ENCODE measurements around the gene BMP6. TPM values are rescaled to one million over a fixed set of nuclear protein-coding genes. Genes with fewer than 3 reads are reported as not detected.

BMP6 gene
- total RNA-seq, 4 donors from 2014 or later, result 4.8 to 8.8 (median 7.3) TPM

DNA sequence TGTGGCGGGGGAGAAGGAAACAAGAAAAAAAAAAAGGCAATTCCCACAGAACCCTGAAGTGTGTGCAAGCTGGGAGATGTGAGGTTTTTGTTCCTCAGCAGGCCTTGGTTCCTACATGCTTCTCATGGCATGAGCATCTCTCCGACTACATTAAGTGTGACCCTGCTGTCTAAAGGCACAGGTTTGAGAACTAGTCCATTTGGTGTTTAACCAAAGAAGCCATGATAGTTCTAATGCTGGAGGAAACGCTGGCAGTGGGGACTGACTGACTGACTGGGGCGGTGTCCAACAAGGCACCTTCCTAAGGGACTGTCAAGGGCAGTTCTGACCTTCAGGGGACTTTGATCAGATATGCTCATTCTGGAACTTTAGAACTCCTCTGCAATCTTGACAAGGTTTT, 180.8 kb downstream of the BMP6 start:
- no peak for DNase-seq (ENCODE audit: low spot score in 2 of 2)
- 77 to 85% methylated on average over 4 of the region's 4 CpGs for whole genome bisulfite sequencing, 2 donors
- TF ChIP-seq EP300 (IDR thresholded peaks at IDR 0.05) (no peak), POLR2A (IDR thresholded peaks at IDR 0.05) (no peak)
- TF ChIP-seq, protein P1, sequence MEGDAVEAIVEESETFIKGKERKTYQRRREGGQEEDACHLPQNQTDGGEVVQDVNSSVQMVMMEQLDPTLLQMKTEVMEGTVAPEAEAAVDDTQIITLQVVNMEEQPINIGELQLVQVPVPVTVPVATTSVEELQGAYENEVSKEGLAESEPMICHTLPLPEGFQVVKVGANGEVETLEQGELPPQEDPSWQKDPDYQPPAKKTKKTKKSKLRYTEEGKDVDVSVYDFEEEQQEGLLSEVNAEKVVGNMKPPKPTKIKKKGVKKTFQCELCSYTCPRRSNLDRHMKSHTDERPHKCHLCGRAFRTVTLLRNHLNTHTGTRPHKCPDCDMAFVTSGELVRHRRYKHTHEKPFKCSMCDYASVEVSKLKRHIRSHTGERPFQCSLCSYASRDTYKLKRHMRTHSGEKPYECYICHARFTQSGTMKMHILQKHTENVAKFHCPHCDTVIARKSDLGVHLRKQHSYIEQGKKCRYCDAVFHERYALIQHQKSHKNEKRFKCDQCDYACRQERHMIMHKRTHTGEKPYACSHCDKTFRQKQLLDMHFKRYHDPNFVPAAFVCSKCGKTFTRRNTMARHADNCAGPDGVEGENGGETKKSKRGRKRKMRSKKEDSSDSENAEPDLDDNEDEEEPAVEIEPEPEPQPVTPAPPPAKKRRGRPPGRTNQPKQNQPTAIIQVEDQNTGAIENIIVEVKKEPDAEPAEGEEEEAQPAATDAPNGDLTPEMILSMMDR (IDR thresholded peaks at IDR 0.05), result no peak
- H3K4me3 ChIP-seq, result no peak overlapping the region
- no peak overlapping the region for H3K27ac ChIP-seq
- no peaks in the 10 kb centered on the region for H3K9me3 ChIP-seq
- H3K4me1 ChIP-seq, result peaks cover 0 to 47% (median 8%) of the 10 kb centered on the region in 4 donors
- H3K36me3 ChIP-seq, result peaks cover 0 to 30% (median 15%) of the 10 kb centered on the region in 3 donors
- H3K27me3 ChIP-seq, result no peaks in the 10 kb centered on the region

DNA sequence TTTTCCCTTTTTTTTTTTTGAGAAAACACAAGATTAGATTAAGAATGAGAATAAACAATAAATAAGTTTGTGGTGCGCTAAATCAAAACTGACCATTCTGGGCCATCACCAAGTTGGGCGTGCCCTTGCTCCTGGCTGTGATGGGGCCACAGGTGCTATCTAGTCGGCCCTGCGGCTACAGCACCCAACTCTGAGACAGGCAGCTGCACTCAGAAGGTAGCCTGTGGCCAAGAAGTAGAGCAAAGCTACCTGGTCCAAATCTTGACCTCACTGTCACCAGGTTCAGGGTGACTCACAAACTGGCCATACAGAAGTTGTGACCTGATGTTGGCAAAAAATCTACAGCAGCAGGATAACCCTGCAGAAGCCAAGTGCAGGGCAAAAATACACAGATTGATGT, 181.3 kb downstream of the BMP6 start:
- Histone ChIP-seq H3K27ac (no peak overlapping the region), H3K9me3 (no peaks in the 10 kb centered on the region), H3K36me3 (peaks cover 0 to 26% (median 13%) of the 10 kb centered on the region in 3 donors), H3K4me1 (peaks cover 0 to 47% (median 8%) of the 10 kb centered on the region in 4 donors), H3K4me3 (no peak overlapping the region), H3K27me3 (no peaks in the 10 kb centered on the region)
- WGBS, 2 donors, result 91 to 92% methylated on average over 4 of the region's 4 CpGs
- DNase-seq (ENCODE audit: low spot score in 2 of 2), result no peak
- no peak for TF ChIP-seq POLR2A (IDR thresholded peaks at IDR 0.05)
- TF ChIP-seq EP300 (IDR thresholded peaks at IDR 0.05), result no peak
- TF ChIP-seq, protein P1 (IDR thresholded peaks at IDR 0.05), result no peak

DNA sequence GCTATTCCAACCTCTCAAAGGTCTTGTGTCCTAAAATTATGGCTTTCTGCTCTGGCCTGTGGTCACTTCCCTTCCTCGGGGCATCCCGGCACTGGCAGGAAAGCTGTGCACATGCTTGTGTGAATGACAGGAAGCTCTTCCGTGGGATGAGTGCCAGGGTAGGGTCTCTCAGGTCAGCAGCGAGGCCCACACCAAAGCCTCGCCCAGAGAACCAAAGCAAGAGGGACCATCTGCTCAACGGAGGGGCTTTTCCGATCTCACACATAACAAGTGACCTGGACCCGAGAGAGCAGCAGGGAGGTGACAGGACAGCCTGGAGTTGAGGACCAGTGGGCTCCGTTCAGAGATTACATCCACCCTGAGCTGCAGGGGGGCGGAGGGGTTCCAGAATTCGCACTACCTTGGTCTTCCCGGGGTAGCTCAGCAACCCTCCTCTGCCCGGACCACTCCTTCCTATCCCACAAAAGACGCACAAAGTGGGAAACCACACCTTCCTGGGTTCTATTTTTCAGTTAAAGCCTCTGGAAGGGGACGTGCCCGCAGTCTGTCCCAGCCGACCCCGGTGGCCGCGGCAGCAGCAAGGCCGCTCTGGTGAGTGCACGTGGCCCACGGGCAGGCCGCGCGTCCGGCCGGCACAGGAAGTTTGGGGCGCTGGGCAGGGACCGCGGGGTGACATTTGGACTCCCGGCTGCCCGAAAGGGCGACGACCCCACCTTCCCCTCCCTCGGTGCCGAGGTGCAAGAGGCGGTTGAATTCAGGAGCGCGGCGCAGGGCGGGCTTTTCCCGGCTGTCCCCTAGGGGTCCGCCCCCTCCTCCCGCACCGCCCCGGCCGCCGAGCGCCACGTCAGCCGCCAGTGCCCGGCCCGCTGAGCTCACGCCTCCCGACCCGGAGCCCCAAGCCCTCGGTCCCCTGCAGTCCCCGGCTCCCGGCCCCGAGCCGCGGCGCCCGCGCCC, 183.7 kb downstream of the BMP6 start:
- no peaks in the 10 kb centered on the region for H3K9me3 ChIP-seq
- peaks cover 0 to 2% (median 0%) of the 10 kb centered on the region in 3 donors for H3K36me3 ChIP-seq
- H3K4me1 ChIP-seq, result peaks cover 0 to 47% (median 8%) of the 10 kb centered on the region in 4 donors
- H3K4me3 ChIP-seq, result peak overlapping the region; percentile 59 to 94 (median 66)
- no peak for TF ChIP-seq POLR2A (IDR thresholded peaks at IDR 0.05)
- TF ChIP-seq, protein P1 (IDR thresholded peaks at IDR 0.05), result no peak
- TF ChIP-seq EP300 (IDR thresholded peaks at IDR 0.05), result no peak
- peak overlapping the region; percentile 0 to 89 (median 52) for H3K27ac ChIP-seq
- WGBS, 2 donors, result 1 to 2% methylated on average over 25 to 28 of the region's 66 CpGs
- no peaks in the 10 kb centered on the region for H3K27me3 ChIP-seq
- no peak for DNase-seq (ENCODE audit: low spot score in 2 of 2)

DNA sequence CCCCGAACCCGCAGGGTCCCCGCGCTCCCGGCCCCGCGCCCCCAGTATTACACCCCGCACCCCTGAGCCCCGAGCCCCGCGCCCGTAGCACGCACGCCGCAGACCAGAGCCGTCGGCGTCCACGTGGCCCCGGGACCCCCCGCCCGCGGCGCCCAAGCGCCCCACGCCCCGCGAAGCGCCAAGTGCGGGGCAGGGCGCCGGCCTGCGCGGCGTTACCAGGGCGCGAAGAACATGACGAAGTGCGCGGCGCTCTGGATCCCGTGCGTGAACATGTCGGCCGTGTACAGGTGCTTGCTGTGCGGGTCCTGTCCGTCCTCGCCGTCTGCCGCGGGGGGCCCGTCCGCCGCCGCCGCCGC, 184.4 kb downstream of the BMP6 start:
- Histone ChIP-seq H3K36me3 (no peaks in the 10 kb centered on the region), H3K4me3 (peak overlapping the region; percentile 59 to 94 (median 66)), H3K4me1 (peaks cover 0 to 40% (median 8%) of the 10 kb centered on the region in 4 donors), H3K9me3 (no peaks in the 10 kb centered on the region), H3K27ac (peak overlapping the region in 3 of 4 donors; percentile 0 to 89 (median 77)), H3K27me3 (no peaks in the 10 kb centered on the region)
- TF ChIP-seq POLR2A (IDR thresholded peaks at IDR 0.05) (no peak), EP300 (IDR thresholded peaks at IDR 0.05) (no peak)
- TF ChIP-seq, protein P1 (IDR thresholded peaks at IDR 0.05), result no peak
- DNase-seq (ENCODE audit: low spot score in 2 of 2), result no peak
- WGBS, 2 donors, result 0% methylated on average over 3 to 27 of the region's 57 CpGs
